22Rv1 (cell line): ENCODE measurements around the gene HOXC4.
"Not testable (repeated sequence)": the region's sequence is repeated elsewhere in the genome, so short reads cannot be mapped to it uniquely, and the experiment has no call there.

Experiments used
- CTCF ChIP-seq: fragments of 450-650 bp; IDR thresholded peaks from 2 replicates; pipeline ENCODE4 v1.5.1; 2017; ENCODE audit warnings: mild to moderate bottlenecking
- ZFX ChIP-seq: fragments of 450-650 bp; IDR thresholded peaks from 2 replicates; pipeline ENCODE4 v1.6.1; 2017; ENCODE audit warnings: antibody characterized with exemption, borderline replicate concordance

GRCh38 chr12:54089465-54089864 lies 35.8 kb downstream of the HOXC4 start:
- TF ChIP-seq CTCF, ZFX: not testable (repeated sequence)
